ENCODE measurements around the gene ZXDC. TPM values are rescaled to one million over a fixed set of nuclear protein-coding genes. Genes with fewer than 3 reads are reported as not detected.

Gene ZXDC
- total RNA-seq, 1 donor from 2014 or later, result 19.3 TPM

Other genes starting within 250 kb of the ZXDC start
- gene KLF15, start 118.5 kb downstream of the ZXDC start, total RNA-seq, result 0.14 TPM in 1 of 2 replicates, not detected in the other
- gene CFAP100, start 81.0 kb downstream of the ZXDC start, total RNA-seq, result not detected in 2 replicates
- gene UROC1, start 41.9 kb upstream of the ZXDC start, total RNA-seq, result not detected in 2 replicates
- gene CHST13, start 48.3 kb upstream of the ZXDC start, total RNA-seq, result 0.29 TPM in 2 replicates
- gene C3orf22, start 83.0 kb upstream of the ZXDC start, total RNA-seq, result not detected in 2 replicates
- 4.5 and 9.4 TPM in 2 replicates for gene TXNRD3, start 179.2 kb upstream of the ZXDC start, total RNA-seq
- gene CHCHD6, start 228.3 kb upstream of the ZXDC start, total RNA-seq, result 13.8 and 38.2 TPM in 2 replicates